Chondrocyte (in vitro differentiated cells): ENCODE measurements around the gene STXBP2. TPM values are rescaled to one million over a fixed set of nuclear protein-coding genes. Genes with fewer than 3 reads are reported as not detected.

Source experiments
- DNase-seq: peaks from one replicate; pipeline ENCODE4 v3.0.0; 2021; ENCODE audit warnings: mixed read lengths, low spot score
- H3K27ac Mint-ChIP-seq: one replicate; pipeline ENCODE4 v1.8.0; 2021; ENCODE audit warnings: mild to moderate bottlenecking, moderate library complexity, mixed read lengths; ENCODE audit not compliant: unreplicated experiment
- H3K27me3 Mint-ChIP-seq: 2 replicates; pipeline ENCODE4 v1.8.0; 2021; ENCODE audit warnings: low read depth, mixed read lengths
- H3K36me3 Mint-ChIP-seq: 2 replicates; pipeline ENCODE4 v1.8.0; 2021; ENCODE audit warnings: low read depth, mixed read lengths
- H3K4me1 Mint-ChIP-seq: 2 replicates; pipeline ENCODE4 v1.8.0; 2021; ENCODE audit warnings: low read depth, mild to moderate bottlenecking, mixed read lengths
- H3K4me3 Mint-ChIP-seq: one replicate; pipeline ENCODE4 v1.8.0; 2021; ENCODE audit warnings: mild to moderate bottlenecking, moderate library complexity, mixed read lengths; ENCODE audit not compliant: unreplicated experiment
- H3K9me3 Mint-ChIP-seq: 2 replicates; pipeline ENCODE4 v1.8.0; 2021; ENCODE audit warnings: low read depth, mixed read lengths
- total RNA-seq: library from RNA; stranded (reverse); gene quantifications from 3 replicates; pipeline ENCODE4 v1.2.1, GENCODE V29; 2021
- TF ChIP-seq, protein P1 (sequence below): fragments of 200-600 bp; sonication (generic); IDR thresholded peaks from 2 replicates; pipeline ENCODE4 v1.5.0; 2021; ENCODE audit warnings: antibody characterized with exemption, mild to moderate bottlenecking, moderate library complexity

The STXBP2 gene
- total RNA-seq, 1 donor from 2014 or later: 10.2 TPM

DNA sequence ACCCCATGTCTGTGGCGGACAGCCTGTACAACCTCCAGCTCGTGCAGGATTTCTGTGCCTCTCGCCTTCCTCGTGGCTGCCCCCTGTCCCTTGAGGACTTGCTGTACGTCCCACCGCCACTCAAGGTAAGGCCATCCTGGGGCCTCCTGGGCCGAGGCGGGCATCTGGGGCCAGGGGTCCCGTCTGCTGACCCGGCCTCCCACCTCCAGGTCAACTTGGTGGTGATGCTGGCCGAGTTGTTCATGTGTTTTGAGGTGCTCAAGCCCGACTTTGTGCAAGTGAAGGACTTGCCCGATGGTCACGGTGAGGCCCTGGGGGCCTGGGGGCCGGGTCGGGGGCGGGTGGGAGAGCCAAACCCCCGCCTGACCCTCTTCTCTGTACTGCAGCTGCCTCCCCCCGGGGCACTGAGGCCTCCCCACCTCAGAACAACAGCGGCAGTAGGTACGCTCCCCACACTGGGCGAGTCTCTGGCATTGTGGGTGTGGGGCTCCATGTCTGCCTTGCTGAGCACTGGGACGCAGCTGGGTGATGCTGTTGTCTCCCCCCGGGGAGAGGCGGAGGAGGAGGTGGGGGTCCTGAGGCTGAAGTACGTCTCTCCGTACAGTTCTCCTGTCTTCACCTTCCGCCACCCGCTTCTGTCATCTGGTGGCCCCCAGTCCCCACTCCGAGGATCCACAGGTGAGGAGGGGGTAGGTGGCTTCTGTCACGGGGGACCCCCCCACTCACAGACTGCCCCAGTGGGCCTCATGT is 26.2 kb upstream of the STXBP2 start:
- H3K4me3 Mint-ChIP-seq: no peak overlapping the region
- TF ChIP-seq, protein P1, sequence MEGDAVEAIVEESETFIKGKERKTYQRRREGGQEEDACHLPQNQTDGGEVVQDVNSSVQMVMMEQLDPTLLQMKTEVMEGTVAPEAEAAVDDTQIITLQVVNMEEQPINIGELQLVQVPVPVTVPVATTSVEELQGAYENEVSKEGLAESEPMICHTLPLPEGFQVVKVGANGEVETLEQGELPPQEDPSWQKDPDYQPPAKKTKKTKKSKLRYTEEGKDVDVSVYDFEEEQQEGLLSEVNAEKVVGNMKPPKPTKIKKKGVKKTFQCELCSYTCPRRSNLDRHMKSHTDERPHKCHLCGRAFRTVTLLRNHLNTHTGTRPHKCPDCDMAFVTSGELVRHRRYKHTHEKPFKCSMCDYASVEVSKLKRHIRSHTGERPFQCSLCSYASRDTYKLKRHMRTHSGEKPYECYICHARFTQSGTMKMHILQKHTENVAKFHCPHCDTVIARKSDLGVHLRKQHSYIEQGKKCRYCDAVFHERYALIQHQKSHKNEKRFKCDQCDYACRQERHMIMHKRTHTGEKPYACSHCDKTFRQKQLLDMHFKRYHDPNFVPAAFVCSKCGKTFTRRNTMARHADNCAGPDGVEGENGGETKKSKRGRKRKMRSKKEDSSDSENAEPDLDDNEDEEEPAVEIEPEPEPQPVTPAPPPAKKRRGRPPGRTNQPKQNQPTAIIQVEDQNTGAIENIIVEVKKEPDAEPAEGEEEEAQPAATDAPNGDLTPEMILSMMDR: no peak
- no peaks in the 10 kb centered on the region for H3K36me3 Mint-ChIP-seq
- no peaks in the 10 kb centered on the region for H3K9me3 Mint-ChIP-seq
- no peaks in the 10 kb centered on the region for H3K4me1 Mint-ChIP-seq
- H3K27ac Mint-ChIP-seq: no peak overlapping the region
- H3K27me3 Mint-ChIP-seq: peaks cover 2% of the 10 kb centered on the region
- no peak for DNase-seq

DNA sequence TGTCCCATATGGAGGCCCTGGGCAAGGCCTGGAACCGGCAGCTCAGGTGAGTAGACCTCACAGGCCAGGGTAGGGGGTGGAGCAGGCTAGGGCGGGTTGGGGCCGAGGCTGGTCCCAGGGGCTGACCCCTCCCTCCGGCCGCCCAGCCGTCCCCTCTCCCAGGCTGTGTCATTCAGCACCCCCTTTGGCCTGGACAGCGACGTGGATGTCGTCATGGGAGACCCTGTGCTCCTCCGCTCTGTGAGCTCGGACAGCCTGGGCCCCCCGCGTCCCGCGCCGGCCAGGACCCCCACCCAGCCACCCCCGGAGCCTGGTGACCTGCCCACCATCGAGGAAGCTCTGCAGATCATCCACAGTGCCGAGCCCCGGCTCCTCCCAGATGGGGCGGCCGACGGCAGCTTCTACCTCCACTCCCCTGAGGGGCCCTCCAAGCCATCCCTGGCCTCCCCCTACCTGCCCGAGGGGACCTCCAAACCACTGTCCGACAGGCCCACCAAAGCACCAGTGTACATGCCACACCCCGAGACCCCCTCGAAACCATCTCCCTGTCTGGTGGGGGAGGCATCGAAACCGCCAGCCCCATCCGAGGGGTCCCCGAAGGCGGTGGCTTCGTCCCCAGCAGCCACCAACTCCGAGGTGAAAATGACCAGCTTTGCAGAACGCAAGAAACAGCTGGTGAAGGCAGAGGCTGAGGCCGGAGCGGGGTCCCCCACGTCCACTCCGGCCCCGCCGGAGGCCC is 25.2 kb upstream of the STXBP2 start:
- DNase-seq: no peak
- Mint-ChIP-seq H3K9me3 (no peaks in the 10 kb centered on the region), H3K4me1 (no peaks in the 10 kb centered on the region), H3K27me3 (peaks cover under 1% of the 10 kb centered on the region), H3K36me3 (no peaks in the 10 kb centered on the region), H3K4me3 (no peak overlapping the region), H3K27ac (no peak overlapping the region)
- TF ChIP-seq, protein P1: no peak

- Mint-ChIP-seq H3K27ac (no peak overlapping the region), H3K4me3 (no peak overlapping the region), H3K9me3 (no peaks in the 10 kb centered on the region), H3K27me3 (no peaks in the 10 kb centered on the region), H3K4me1 (no peaks in the 10 kb centered on the region), H3K36me3 (no peaks in the 10 kb centered on the region)
- DNase-seq: no peak
- TF ChIP-seq, protein P1: no peak
Observed at GRCh38 chr19:7612282-7613274, 24.3 kb upstream of the STXBP2 start.

GRCh38 chr19:7614859-7615741 is 21.8 kb upstream of the STXBP2 start:
- DNase-seq: no peak
- no peak overlapping the region for H3K4me3 Mint-ChIP-seq
- no peaks in the 10 kb centered on the region for H3K9me3 Mint-ChIP-seq
- no peaks in the 10 kb centered on the region for H3K4me1 Mint-ChIP-seq
- no peaks in the 10 kb centered on the region for H3K27me3 Mint-ChIP-seq
- TF ChIP-seq, protein P1: no peak
- no peaks in the 10 kb centered on the region for H3K36me3 Mint-ChIP-seq
- H3K27ac Mint-ChIP-seq: no peak overlapping the region
